Body of pancreas (tissue), 4 donors: ENCODE results near the gene CTPS2. TPM values are rescaled to one million over a fixed set of nuclear protein-coding genes. Genes with fewer than 3 reads are reported as not detected.

Experiments used
- ATAC-seq: fragments of 150-250 bp; one replicate; pipeline ENCODE4 v1.9.1; 2016
- DNase-seq, 4 donors: peaks; one replicate each; pipeline ENCODE4 v3.0.0-alpha.2; 2019
- H3K27ac ChIP-seq, 4 donors: fragments of 200-600 bp; sonication (generic); 1 replicate in 3 of 4; 2 replicates in 1 of 4; pipeline versions ENCODE4 v1.5.1 to v1.6.1; 2016 to 2019; ENCODE audit warnings: mild to moderate bottlenecking in 1 of 4, mixed read lengths in 1 of 4, moderate library complexity in 1 of 4
- H3K27me3 ChIP-seq, 2 donors: fragments of 200-600 bp; sonication (generic); one replicate each; pipeline ENCODE4 v1.6.0; 2016; ENCODE audit warnings: mild to moderate bottlenecking in 1 of 2
- H3K36me3 ChIP-seq, 2 donors: fragments of 200-600 bp; sonication (generic); replicated peaks in 1 of 2; 2 replicates each; pipeline ENCODE4 v1.5.1; 2016; ENCODE audit warnings: low read depth in 2 of 2; ENCODE audit not compliant: insufficient read depth in 1 of 2
- H3K4me1 ChIP-seq: fragments of 200-600 bp; sonication (generic); one replicate; pipeline ENCODE4 v1.6.0; 2016
- H3K4me3 ChIP-seq, 2 donors: fragments of 200-600 bp; sonication (generic); 1 replicate in 1 of 2; 2 replicates in 1 of 2; pipeline ENCODE4 v1.5.1; 2016 to 2019
- H3K9me3 ChIP-seq, 3 donors: fragments of 200-600 bp; sonication (generic); 1 replicate in 2 of 3; 2 replicates in 1 of 3; pipeline ENCODE4 v1.5.1; 2016
- CTCF ChIP-seq, 7 experiments: fragments of 450-650 bp in 4 of 7; fragments of 200-600 bp in 3 of 7; sonication (generic) in 3 of 7; IDR thresholded peaks; one replicate each; pipeline ENCODE4 v1.5.1; 2016 to 2019; ENCODE audit warnings: antibody characterized with exemption in 7 of 7
- POLR2A ChIP-seq, 3 donors: fragments of 450-650 bp; IDR thresholded peaks; one replicate each; pipeline ENCODE4 v1.6.1; 2016; ENCODE audit warnings: antibody characterized with exemption in 3 of 3, mild to moderate bottlenecking in 2 of 3
- WGBS, 2 donors: methylation state at CpG; one replicate each; pipeline ENCODE4 v1.1.5; 2017; 5-methylcytosine and 5-hydroxymethylcytosine counted together
- intact Hi-C: fragments of 100-400 bp; cut with DNase I; formaldehyde crosslinking; loops from one replicate; pipeline ENCODE4 v1.15.1; 2023
- total RNA-seq, 2 donors: library from RNA; depleted of rRNA; stranded (reverse); fragments of >200 nt; gene quantifications; one replicate each; pipeline ENCODE4 v1.1.0, GENCODE V29; 2016

The CTPS2 gene
- total RNA-seq, 2 donors from 2014 or later, result 13.2 to 16.6 TPM

DNA sequence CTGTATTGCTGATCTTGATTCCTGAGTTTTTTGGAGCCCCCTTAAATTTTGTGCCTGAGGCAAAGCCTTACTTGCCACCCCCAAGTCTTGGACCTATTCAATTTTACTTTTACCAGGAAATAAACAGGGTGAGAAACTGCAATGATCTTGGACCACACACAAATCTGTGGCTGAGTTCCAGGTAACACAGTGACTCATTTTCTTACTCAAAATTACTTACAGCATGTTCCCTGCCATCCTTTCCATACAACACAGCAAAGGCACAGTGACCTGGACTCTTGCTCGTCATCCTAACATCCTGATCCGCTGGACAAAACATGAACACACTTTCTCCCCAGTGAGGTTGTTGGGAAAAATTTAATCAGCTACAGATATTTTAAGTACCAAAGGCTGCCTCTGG, 123.3 kb downstream of the CTPS2 start:
- no peak for TF ChIP-seq POLR2A (IDR thresholded peaks at IDR 0.05)
- TF ChIP-seq CTCF (IDR thresholded peaks at IDR 0.05), result no peak
- no peak overlapping the region for H3K4me3 ChIP-seq
- WGBS, 2 donors, result 86 to 100% methylated on average over 2 of the region's 2 CpGs
- no peak overlapping the region for H3K27ac ChIP-seq
- intact Hi-C loops, result no loop called here
- H3K36me3 ChIP-seq, result no peaks in the 10 kb centered on the region
- DNase-seq, result no peak
- no peaks in the 10 kb centered on the region for H3K4me1 ChIP-seq
- no peaks in the 10 kb centered on the region for H3K27me3 ChIP-seq
- no peaks in the 10 kb centered on the region for H3K9me3 ChIP-seq
- ATAC-seq, result no peak

GRCh38 chrX:16588266-16588665, 124.2 kb downstream of the CTPS2 start:
- no peak for DNase-seq
- intact Hi-C loops, result no loop called here
- WGBS, 2 donors, result 92 to 100% methylated on average over 1 of the region's 1 CpG

DNA sequence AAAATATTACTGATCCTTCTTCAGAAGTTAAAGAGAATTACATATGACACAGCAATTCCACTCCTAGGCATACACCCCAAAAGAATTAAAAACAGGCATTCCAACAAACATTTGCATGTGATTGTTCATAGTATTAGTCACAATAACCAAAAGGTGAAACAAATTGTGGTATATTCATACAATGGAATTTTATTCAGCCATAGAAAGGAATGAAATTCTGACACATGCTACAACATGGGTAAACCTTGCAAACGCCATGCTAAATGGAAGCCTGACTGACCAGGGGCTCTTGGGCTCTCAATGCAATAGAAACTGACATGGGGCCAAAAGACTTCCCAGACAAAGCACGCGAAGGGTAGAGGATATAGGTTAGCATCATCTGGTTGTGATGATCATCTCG, 124.6 kb downstream of the CTPS2 start:
- no peak overlapping the region for H3K27ac ChIP-seq
- ATAC-seq (no peak), DNase-seq (no peak)
- no peaks in the 10 kb centered on the region for H3K27me3 ChIP-seq
- H3K9me3 ChIP-seq, result no peaks in the 10 kb centered on the region
- H3K4me1 ChIP-seq, result no peaks in the 10 kb centered on the region
- intact Hi-C loops, result no loop called here
- no peak overlapping the region for H3K4me3 ChIP-seq
- 95 to 100% methylated on average over 3 to 4 of the region's 4 CpGs for WGBS, 2 donors
- TF ChIP-seq CTCF (IDR thresholded peaks at IDR 0.05), result no peak
- TF ChIP-seq POLR2A (IDR thresholded peaks at IDR 0.05), result no peak
- H3K36me3 ChIP-seq, result no peaks in the 10 kb centered on the region

More at GRCh38 chrX:16588266-16588665, 124.2 kb downstream of the CTPS2 start:
- Histone ChIP-seq H3K36me3 (no peaks in the 10 kb centered on the region), H3K4me1 (no peaks in the 10 kb centered on the region), H3K27me3 (no peaks in the 10 kb centered on the region), H3K4me3 (no peak overlapping the region), H3K9me3 (no peaks in the 10 kb centered on the region), H3K27ac (no peak overlapping the region)
- TF ChIP-seq POLR2A (IDR thresholded peaks at IDR 0.05) (no peak), CTCF (IDR thresholded peaks at IDR 0.05) (no peak)
- ATAC-seq, result no peak

- DNase-seq (no peak), ATAC-seq (no peak)
- intact Hi-C loops, result no loop called here
- TF ChIP-seq CTCF (IDR thresholded peaks at IDR 0.05) (no peak), POLR2A (IDR thresholded peaks at IDR 0.05) (no peak)
- H3K4me3 ChIP-seq, result no peak overlapping the region
- 91 to 100% methylated on average over 6 of the region's 6 CpGs for WGBS, 2 donors
- no peaks in the 10 kb centered on the region for H3K9me3 ChIP-seq
- H3K4me1 ChIP-seq, result no peaks in the 10 kb centered on the region
- no peaks in the 10 kb centered on the region for H3K36me3 ChIP-seq
- H3K27ac ChIP-seq, result no peak overlapping the region
- H3K27me3 ChIP-seq, result no peaks in the 10 kb centered on the region
Observed at GRCh38 chrX:16586377-16587112, 125.9 kb downstream of the CTPS2 start.
